Measurements from ENCODE around the gene DVL3. TPM values are rescaled to one million over a fixed set of nuclear protein-coding genes. Genes with fewer than 3 reads are reported as not detected.

The DVL3 gene
- total RNA-seq, 4 donors from 2014 or later = 45.2 to 86.5 (median 66.1) TPM

DNA sequence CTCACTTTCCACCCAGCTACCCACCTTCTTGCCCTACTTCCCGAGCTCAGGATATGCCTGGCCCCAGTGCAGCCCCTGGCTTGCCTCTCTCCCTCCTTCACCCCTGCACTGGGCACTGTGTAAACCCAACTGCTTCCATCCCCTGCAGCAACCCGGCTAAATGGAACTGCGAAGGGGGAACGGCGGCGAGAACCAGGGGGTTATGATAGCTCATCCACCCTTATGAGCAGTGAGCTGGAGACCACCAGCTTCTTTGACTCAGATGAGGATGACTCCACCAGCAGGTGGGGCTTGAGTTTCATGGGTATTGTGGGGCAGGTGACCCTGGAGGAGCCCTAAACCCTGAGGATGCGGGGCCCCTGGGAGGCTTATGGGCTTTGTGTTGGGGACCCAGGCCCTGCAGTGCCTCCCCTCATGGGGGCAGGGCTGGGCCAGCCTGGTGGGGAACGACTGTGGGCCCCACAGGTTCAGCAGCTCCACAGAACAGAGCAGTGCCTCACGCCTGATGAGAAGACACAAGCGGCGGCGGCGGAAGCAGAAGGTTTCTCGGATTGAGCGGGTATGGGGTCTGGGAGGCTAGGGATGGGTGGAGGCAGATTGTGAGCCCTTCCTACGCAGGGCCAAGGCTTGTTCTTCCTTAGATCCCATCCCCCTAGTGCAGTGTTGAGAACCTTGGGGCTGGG lies 9.6 kb downstream of the DVL3 start:
- peaks cover 0 to 42% (median 18%) of the 10 kb centered on the region in 4 donors for H3K4me1 ChIP-seq
- DNase-seq (ENCODE audit: low spot score in 2 of 2) = no peak
- no peaks in the 10 kb centered on the region for H3K9me3 ChIP-seq
- no peak for TF ChIP-seq POLR2A (IDR thresholded peaks at IDR 0.05)
- TF ChIP-seq EP300 (IDR thresholded peaks at IDR 0.05) = no peak
- TF ChIP-seq, protein P1, sequence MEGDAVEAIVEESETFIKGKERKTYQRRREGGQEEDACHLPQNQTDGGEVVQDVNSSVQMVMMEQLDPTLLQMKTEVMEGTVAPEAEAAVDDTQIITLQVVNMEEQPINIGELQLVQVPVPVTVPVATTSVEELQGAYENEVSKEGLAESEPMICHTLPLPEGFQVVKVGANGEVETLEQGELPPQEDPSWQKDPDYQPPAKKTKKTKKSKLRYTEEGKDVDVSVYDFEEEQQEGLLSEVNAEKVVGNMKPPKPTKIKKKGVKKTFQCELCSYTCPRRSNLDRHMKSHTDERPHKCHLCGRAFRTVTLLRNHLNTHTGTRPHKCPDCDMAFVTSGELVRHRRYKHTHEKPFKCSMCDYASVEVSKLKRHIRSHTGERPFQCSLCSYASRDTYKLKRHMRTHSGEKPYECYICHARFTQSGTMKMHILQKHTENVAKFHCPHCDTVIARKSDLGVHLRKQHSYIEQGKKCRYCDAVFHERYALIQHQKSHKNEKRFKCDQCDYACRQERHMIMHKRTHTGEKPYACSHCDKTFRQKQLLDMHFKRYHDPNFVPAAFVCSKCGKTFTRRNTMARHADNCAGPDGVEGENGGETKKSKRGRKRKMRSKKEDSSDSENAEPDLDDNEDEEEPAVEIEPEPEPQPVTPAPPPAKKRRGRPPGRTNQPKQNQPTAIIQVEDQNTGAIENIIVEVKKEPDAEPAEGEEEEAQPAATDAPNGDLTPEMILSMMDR (IDR thresholded peaks at IDR 0.05) = no peak
- 91% methylated on average over 16 of the region's 16 CpGs for WGBS, 2 donors
- no peaks in the 10 kb centered on the region for H3K27me3 ChIP-seq
- H3K27ac ChIP-seq = no peak overlapping the region
- H3K4me3 ChIP-seq = no peak overlapping the region
- peaks cover 0 to 64% (median 25%) of the 10 kb centered on the region in 3 donors for H3K36me3 ChIP-seq

DNA sequence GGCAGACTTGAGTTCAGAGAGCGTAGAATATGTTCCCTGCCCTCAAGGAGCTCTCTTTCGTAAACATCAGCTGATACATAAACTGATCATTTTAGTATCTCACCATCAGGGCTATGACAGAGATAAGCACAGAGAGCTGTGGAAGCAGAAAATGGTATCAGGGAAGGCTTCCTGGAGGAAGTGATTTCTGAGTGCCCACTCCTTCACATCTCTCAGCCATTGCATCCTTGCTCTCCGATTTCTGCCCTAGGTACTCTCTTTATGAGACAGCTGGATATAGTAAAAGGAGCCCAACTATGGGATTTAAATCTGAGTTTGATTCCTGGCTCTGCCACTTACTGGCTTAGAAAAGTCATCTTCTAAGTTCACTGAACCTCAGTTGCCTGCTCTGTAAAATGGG lies 10.4 kb downstream of the DVL3 start:
- Histone ChIP-seq H3K4me3 (no peak overlapping the region), H3K9me3 (no peaks in the 10 kb centered on the region), H3K27me3 (no peaks in the 10 kb centered on the region), H3K4me1 (peaks cover 0 to 35% (median 11%) of the 10 kb centered on the region in 4 donors), H3K27ac (no peak overlapping the region), H3K36me3 (peaks cover 3 to 71% (median 29%) of the 10 kb centered on the region in 3 donors)
- 95 to 97% methylated on average over 3 of the region's 3 CpGs for WGBS, 2 donors
- no peak for DNase-seq (ENCODE audit: low spot score in 2 of 2)
- TF ChIP-seq, protein P1 (IDR thresholded peaks at IDR 0.05) = no peak
- no peak for TF ChIP-seq EP300 (IDR thresholded peaks at IDR 0.05)
- no peak for TF ChIP-seq POLR2A (IDR thresholded peaks at IDR 0.05)

DNA sequence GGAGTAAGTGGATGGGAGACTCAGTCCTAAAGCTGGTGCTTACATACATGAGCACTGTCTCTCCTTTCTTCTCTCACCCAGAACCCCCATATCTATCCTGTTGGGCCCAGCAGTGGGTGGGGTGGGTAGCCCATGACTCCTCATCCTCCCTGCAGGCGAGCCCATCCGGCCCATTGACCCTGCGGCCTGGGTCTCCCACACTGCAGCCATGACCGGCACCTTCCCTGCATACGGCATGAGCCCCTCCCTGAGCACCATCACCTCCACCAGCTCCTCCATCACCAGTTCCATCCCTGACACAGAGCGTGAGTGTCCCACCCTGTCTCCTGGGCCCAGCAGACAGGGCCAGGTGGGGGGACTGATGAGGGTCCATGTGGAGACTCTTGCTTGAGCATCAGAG lies 11.5 kb downstream of the DVL3 start:
- no peak for DNase-seq (ENCODE audit: low spot score in 2 of 2)
- peaks cover 0 to 23% (median 2%) of the 10 kb centered on the region in 4 donors for H3K4me1 ChIP-seq
- H3K4me3 ChIP-seq = no peak overlapping the region
- H3K9me3 ChIP-seq = no peaks in the 10 kb centered on the region
- no peak for TF ChIP-seq POLR2A (IDR thresholded peaks at IDR 0.05)
- TF ChIP-seq EP300 (IDR thresholded peaks at IDR 0.05) = no peak
- TF ChIP-seq, protein P1 (IDR thresholded peaks at IDR 0.05) = no peak
- 84 to 97% methylated on average over 6 of the region's 6 CpGs for WGBS, 2 donors
- no peak overlapping the region for H3K27ac ChIP-seq
- peaks cover 3 to 83% (median 40%) of the 10 kb centered on the region in 3 donors for H3K36me3 ChIP-seq
- H3K27me3 ChIP-seq = no peaks in the 10 kb centered on the region

DNA sequence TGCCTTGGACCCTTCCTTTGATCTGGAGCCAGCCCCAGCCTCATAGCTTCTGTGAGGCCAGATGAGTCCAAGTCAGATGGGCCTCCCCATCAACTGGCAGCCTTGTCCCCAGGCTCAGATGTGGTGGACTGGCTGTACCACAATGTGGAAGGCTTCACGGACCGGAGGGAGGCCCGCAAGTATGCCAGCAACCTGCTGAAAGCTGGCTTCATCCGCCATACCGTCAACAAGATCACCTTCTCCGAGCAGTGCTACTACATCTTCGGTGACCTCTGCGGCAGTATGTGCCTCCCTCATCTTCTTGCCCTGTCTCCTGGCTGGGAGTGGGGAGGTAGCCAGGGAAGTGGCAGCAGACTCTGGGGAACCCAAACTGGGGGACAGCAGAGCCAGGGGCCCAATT lies 12.6 kb downstream of the DVL3 start:
- 95 to 97% methylated on average over 5 to 8 of the region's 8 CpGs for WGBS, 2 donors

More for the DNA sequence above, 12.6 kb downstream of the DVL3 start:
- no peak overlapping the region for H3K4me3 ChIP-seq
- no peak for DNase-seq (ENCODE audit: low spot score in 2 of 2)
- no peaks in the 10 kb centered on the region for H3K9me3 ChIP-seq
- peaks cover 0 to 12% (median under 1%) of the 10 kb centered on the region in 4 donors for H3K4me1 ChIP-seq
- H3K27me3 ChIP-seq = no peaks in the 10 kb centered on the region
- H3K36me3 ChIP-seq = peaks cover 3 to 93% (median 41%) of the 10 kb centered on the region in 3 donors
- TF ChIP-seq POLR2A (IDR thresholded peaks at IDR 0.05) (no peak), EP300 (IDR thresholded peaks at IDR 0.05) (no peak)
- TF ChIP-seq, protein P1 (IDR thresholded peaks at IDR 0.05) = no peak
- no peak overlapping the region for H3K27ac ChIP-seq
